Colon (tissue), 2 donors: ENCODE data around the gene TACC2.

Experiments
- FAIRE-seq: peaks from 2 replicates; lab custom pipeline; 2012; peaks lifted over from hg19 to GRCh38; lab: Jason Lieb, UNC
- donor health status: control.
- donor health status: control.

TACC2 gene

GRCh38 chr10:122149561-122150505 lies 160.9 kb downstream of the TACC2 start:
- FAIRE-seq = no peak

- no peak for FAIRE-seq
Observed at GRCh38 chr10:122151121-122151694, 162.2 kb downstream of the TACC2 start.

- FAIRE-seq = no peak
Observed at GRCh38 chr10:122152544-122152943, 163.6 kb downstream of the TACC2 start.

DNA sequence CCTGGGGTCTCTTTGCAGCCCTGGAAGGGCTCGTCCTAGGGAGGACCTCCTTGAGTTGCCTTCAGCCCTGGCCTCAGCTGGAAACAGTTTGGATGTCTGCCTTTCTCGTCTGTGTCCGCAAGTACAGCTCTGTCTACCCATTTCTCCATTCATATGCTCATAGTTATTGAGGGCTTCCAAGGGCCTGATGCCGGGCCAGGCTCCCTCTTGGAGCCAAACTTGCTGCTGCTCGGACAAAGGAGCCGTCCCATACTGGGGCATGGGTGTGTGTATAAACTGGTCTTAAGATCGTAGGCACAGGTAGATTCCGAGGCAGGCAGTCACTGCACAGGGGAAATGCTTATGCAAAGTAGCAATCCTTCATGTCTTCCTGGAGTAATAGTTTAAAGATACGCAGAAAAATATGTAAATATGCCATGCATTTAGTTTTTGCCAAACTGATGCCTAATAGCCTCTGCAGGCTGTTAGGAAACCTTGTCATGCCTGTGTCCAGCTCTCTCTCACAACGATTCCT lies 165.1 kb downstream of the TACC2 start:
- no peak for FAIRE-seq

GRCh38 chr10:122154545-122155366 lies 165.8 kb downstream of the TACC2 start:
- no peak for FAIRE-seq

- no peak for FAIRE-seq
Observed at GRCh38 chr10:122157451-122157850, 168.5 kb downstream of the TACC2 start.

DNA sequence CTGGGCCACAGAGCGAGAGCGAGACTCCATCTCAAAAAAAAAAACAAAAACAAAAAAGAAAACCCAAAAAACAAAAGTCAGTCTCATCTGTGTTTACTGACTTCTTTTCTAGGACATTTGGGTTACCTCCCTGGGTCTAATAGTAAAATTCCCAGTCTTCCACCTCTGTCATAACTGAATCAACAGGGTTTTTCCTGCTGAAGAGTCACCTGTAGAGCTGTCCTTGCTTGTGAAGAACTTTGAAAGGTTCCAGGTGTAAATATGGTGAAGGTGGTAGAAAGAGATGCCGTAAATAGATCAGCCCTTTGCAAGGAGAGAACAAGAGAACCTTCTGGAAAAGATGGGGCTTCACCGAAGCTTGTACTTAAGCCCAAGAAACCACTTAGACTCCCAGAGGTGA lies 169.4 kb downstream of the TACC2 start:
- FAIRE-seq = no peak

DNA sequence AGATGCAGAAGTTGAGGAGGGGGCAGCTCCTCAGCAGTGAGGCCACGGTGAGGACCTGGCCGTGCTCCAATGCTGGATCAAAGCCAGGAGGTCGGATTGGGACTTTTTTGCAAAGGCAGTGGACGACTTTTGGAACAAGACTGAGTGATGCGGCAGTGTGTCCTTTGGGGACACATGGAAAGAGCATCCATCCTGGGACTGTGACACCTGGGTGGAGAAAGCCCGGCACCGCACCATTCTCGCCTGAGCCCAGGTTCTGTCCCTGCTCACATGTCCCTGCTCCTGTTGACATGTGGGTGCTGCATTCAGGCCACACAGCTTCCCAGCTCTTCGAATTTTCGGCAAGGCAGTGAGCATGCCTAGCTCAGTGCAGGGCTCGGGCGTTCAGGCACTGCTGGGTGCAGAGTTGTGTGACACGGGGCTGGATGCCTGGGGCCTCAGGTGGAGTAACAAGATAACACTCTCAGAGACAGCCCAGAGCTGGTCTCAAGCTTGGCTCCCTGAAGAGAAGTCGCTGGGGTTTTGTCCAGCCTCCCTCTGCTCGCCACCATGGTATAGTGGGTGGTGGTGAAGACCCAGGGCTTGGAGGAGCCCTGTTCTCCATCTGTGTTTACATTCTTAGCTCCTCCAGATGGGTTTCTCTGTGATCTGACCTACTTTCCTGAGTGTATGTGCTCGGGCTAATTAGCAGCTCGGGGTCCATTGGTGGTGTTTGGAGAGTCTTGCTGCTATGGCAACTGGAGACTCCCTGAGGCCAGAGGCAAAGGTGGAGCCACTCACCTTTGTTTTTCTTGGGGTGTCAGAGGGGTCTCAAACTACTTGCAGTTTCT lies 170.4 kb downstream of the TACC2 start:
- no peak for FAIRE-seq

DNA sequence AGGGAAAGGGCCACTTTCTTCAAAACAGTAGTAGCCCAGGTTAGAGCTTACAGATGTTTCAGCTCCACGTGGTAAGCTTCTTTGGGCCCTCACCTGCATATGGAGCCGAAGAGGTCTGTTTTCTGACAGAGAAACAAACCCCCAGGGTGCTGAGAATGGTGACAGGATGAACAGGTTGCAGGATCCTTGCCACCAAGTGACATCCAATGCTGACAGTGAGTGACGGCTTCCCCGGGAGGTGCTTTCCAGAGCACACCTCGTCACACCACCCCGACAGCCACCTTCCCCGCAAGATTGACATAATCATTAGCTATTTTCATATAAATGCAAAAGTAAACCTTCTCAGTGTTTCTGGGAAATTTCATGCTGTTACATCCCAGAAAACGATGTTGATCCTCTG lies 172.8 kb downstream of the TACC2 start:
- no peak for FAIRE-seq

- FAIRE-seq = no peak
Observed at GRCh38 chr10:122162671-122163173, 173.8 kb downstream of the TACC2 start.

GRCh38 chr10:122163174-122164022 lies 174.4 kb downstream of the TACC2 start:
- FAIRE-seq = no peak

GRCh38 chr10:122164023-122164601 lies 175.1 kb downstream of the TACC2 start:
- FAIRE-seq = no peak

DNA sequence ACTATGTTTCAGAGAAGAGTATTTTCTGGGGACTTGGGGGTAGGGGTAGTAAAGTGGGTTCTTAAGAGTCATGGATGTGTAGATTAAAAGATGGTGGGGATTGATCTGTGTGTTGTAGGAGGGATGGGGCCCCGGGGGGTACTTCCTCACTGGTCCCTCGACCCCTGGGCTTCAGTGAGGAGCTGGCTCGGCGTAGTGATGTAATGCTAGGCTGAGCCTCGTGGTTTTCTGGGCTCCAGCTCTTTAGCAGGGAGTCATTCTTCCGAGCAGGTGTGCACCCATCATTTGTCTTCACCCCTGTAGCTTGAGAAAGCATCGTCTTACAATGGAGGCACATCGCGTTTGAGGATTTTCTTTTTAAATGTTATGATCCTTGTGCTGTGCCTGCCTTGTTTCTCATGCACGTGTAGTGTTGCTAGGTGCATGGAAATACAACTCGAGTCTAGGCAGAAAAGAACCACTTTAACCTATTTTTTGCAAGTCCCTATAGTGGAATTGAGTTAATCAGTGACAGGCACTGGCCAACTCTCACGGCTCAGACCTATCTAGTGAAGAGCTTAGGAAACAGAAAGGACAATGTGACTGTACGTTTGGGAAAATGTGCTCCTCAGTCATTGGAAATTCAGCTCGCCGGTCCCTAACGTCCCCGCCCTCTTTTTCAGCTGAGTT lies 176.0 kb downstream of the TACC2 start:
- no peak for FAIRE-seq

DNA sequence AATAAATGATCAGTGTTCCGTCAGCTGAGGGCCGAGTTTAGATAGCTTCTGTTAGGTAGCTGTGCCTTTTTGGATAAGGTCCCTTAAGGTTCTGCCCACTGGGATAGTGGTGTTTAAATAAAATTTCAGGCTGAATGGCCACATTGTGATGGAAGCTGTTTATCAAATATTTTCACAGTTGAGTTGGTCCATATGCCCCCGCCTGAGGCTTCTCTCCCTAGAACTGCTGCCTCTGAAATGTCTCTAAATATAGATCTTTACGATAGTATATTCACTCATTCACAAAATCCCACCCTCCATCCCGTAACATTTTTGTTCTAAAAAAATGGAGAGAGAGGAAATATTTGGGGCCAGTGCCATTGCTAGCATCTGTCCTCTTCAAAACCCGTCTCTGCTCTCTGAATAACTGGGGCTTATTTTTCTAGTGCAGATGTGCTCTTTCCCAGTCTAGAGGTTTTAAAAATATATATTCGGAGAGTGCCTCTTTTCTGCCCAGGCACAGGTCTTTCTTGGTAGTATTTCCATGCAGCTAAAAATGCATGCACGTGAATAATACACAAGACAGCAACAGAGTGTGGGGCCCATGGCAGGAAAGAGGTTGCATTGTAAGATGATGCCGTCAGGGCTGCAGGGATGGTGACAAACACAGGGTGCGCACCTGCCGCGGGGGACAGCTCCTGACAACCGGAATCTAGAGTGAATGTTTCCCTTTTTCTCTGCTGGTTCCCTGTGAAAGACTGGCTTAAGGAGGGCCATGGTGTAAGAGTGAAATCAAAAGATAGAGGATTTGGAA lies 176.7 kb downstream of the TACC2 start:
- FAIRE-seq = no peak

- FAIRE-seq = no peak
Observed at GRCh38 chr10:122168101-122168500, 179.1 kb downstream of the TACC2 start.

DNA sequence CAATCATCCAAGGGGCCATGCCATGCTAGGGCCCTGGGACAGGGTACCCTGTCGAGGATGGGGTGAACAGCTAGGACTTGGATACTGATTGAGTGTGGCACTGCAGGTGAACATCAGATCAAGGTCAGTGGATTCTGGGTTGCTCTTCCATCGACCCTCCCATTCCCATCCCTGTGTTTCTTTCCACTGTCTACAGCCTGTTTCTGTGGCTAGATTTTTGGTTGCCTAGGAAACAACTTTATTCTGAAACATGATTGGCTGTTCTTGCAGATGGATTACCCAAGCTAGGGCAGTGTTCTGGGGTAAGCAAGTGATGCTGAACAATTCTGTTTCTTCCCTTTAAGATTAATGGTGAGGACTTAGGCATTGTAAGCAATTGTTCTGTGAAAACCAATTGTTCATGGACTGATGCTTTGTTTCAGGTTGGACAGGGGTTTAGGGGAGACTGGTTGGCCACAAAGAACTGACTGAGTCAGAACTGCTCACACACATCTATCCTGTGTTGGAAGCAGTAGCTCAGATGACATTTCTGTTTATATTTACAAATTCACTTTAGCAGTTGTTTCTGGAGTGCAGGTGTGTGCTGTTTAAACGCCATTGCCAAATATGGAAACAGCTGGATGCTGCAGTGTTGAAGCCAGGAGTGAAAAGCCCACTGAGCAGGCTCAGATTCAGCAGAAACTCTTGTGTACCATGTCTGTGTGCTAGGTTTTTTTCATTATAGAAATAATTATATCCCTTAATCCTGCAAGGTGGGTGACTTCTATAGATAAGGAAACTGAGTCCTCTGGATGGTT lies 179.8 kb downstream of the TACC2 start:
- FAIRE-seq = no peak

- no peak for FAIRE-seq
Observed at GRCh38 chr10:122170802-122171201, 181.8 kb downstream of the TACC2 start.
